ENCODE measurements around the gene TMEM53. TPM values are rescaled to one million over a fixed set of nuclear protein-coding genes. Genes with fewer than 3 reads are reported as not detected.
A peak's percentile ranks its signal among the peaks of the same experiment; 100 is the strongest.

The TMEM53 gene
- polyA plus RNA-seq, 2 donors, result 3.5 to 5.0 TPM

DNA sequence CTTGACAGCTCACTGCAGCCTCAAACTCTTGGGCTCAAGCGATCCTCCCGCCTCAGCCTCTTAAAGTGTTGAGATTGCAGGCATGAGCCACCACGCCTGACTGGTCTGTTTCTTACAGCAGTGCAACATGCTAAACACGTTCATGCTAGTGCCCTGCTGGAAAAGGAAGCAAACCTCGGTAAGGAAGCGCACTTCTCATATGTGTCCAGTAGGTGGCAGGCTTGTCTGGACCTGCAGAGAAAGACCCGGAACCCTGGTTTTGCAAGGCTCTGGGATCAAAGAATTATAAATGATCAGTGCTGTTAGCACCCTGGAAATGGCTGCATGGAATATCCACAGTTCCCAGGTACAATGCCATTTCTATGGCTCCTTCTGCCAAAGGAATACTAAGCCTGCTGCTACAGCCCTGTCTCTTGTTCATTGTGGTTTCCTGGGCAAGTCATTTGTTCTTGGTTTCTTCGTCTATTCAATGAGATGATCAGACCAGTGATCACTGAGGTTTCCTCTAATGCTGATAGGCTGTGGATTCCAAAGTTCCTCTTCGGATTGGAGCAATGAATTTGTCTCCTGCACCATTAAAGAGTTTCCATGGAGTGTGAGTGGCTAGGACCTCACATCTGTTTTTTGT lies 40.8 kb upstream of the TMEM53 start:
- Histone ChIP-seq H3K27ac (ENCODE audit: low read depth in 2 of 2, low read length in 1 of 2) (no peak overlapping the region), H3K36me3 (ENCODE audit: control insufficient read depth in 2 of 2, insufficient read depth in 2 of 2, low read length in 1 of 2) (no peaks in the 10 kb centered on the region), H3K27me3 (ENCODE audit: control insufficient read depth in 1 of 2, insufficient read depth in 2 of 2, low read length in 2 of 2) (no peaks in the 10 kb centered on the region), H3K4me3 (ENCODE audit: low read depth in 1 of 2, low read length in 2 of 2) (no peak overlapping the region), H3K9me3 (ENCODE audit: control insufficient read depth in 2 of 2, insufficient read depth in 1 of 2, low read depth in 1 of 2, low read length in 1 of 2) (no peaks in the 10 kb centered on the region), H3K4me1 (ENCODE audit: control insufficient read depth in 2 of 2, insufficient read depth in 2 of 2, low read length in 1 of 2) (peaks cover 0 to 3% of the 10 kb centered on the region in 2 donors)
- 10 to 13% methylated on average over 9 of the region's 9 CpGs for WGBS, 2 donors

DNA sequence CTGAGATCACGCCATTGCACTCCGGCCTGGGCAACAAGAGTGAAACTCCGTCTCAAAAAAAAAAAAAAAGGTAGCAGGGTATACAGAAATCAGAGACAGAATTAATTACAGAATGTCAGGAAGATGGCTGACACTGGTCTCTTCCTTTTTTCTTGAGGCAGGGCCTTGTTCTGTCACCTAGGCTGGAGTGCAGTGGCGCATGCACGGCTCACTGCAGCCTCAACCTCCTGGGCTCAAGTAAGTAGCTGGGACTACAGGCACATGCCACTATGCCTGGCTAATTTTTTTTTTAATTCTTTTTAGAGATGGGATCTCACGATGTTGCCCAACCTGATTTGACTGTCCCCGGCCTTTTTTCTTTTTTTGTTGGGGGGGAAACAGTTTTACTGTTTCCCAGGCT lies 40.3 kb upstream of the TMEM53 start:
- Histone ChIP-seq H3K27me3 (ENCODE audit: control insufficient read depth in 1 of 2, insufficient read depth in 2 of 2, low read length in 2 of 2) (no peaks in the 10 kb centered on the region), H3K4me1 (ENCODE audit: control insufficient read depth in 2 of 2, insufficient read depth in 2 of 2, low read length in 1 of 2) (peaks cover 0 to 3% of the 10 kb centered on the region in 2 donors), H3K27ac (ENCODE audit: low read depth in 2 of 2, low read length in 1 of 2) (no peak overlapping the region), H3K4me3 (ENCODE audit: low read depth in 1 of 2, low read length in 2 of 2) (no peak overlapping the region), H3K9me3 (ENCODE audit: control insufficient read depth in 2 of 2, insufficient read depth in 1 of 2, low read depth in 1 of 2, low read length in 1 of 2) (no peaks in the 10 kb centered on the region), H3K36me3 (ENCODE audit: control insufficient read depth in 2 of 2, insufficient read depth in 2 of 2, low read length in 1 of 2) (no peaks in the 10 kb centered on the region)
- WGBS, 2 donors, result 83 to 89% methylated on average over 7 of the region's 7 CpGs

DNA sequence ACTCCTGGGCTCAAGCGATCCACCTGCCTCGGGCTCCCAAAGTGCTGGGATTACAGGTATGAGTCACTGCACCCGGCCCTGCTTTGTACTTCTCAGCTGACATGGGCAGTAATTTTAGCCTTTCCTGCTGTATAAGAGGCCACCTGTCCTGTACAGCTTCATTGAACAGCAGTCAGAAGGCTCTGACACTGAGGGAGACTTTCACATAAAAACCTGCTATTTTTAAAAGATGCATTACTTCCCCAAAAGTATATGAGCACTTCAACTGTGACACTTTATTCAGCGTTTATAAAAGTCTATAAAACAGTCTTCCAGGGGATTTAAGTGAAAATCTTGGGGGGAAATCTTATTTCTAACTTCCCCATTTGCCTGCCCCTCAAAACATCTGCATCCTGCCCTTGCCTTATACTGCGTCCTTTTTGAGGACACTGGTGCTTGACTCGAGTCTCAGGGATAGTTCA lies 39.1 kb upstream of the TMEM53 start:
- no peak overlapping the region for H3K27ac ChIP-seq (ENCODE audit: low read depth in 2 of 2, low read length in 1 of 2)
- no peak overlapping the region for H3K4me3 ChIP-seq (ENCODE audit: low read depth in 1 of 2, low read length in 2 of 2)
- no peaks in the 10 kb centered on the region for H3K9me3 ChIP-seq (ENCODE audit: control insufficient read depth in 2 of 2, insufficient read depth in 1 of 2, low read depth in 1 of 2, low read length in 1 of 2)
- H3K36me3 ChIP-seq (ENCODE audit: control insufficient read depth in 2 of 2, insufficient read depth in 2 of 2, low read length in 1 of 2), result no peaks in the 10 kb centered on the region
- peaks cover 0 to 3% of the 10 kb centered on the region in 2 donors for H3K4me1 ChIP-seq (ENCODE audit: control insufficient read depth in 2 of 2, insufficient read depth in 2 of 2, low read length in 1 of 2)
- WGBS, 2 donors, result 45 to 53% methylated on average over 6 of the region's 6 CpGs
- H3K27me3 ChIP-seq (ENCODE audit: control insufficient read depth in 1 of 2, insufficient read depth in 2 of 2, low read length in 2 of 2), result no peaks in the 10 kb centered on the region

DNA sequence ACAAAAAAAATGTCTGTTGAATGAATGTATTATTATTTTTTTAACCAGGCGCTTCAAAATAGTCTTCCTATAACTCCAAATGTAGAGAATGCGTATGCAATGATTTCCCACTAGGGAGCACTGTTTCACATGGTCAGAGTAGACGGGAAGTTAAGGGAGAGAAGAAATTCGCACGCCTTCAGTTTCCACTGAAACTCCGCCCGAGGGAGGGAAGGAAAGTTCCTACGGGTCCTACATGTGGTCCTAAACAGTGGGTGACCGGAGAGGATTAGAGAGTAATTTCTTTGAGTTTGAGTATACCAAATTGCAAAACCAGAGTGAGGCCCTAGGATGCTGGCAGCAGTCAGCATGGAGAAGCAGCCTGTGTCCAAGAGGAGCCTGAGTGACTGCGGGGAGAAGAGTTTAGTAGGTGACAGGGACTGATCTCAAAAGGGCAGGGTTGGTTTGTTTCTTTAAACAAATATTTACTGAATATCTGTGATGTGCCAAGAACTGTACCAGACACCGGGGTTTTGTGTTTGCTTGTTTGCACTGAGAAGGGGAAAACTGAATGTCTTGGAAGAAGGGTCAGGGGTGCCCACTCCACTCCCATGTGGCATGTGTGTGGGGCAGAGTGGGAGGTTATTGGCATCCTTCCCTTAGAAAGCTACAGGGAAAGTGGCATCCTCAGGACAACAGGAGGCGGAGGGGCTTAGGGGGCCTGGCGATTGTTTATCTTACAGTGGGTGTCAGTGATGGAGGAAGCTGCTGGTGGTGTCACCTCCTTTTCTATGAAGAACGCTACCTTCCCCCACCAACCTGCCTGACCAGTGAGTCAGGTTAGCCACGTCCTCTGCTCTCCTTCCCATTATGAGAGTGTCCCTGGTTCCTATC lies 33.9 kb upstream of the TMEM53 start:
- Histone ChIP-seq H3K4me3 (ENCODE audit: low read depth in 1 of 2, low read length in 2 of 2) (no peak overlapping the region), H3K9me3 (ENCODE audit: control insufficient read depth in 2 of 2, insufficient read depth in 1 of 2, low read depth in 1 of 2, low read length in 1 of 2) (no peaks in the 10 kb centered on the region), H3K27ac (ENCODE audit: low read depth in 2 of 2, low read length in 1 of 2) (peak overlapping the region in 1 of 2 donors; percentile 9), H3K4me1 (ENCODE audit: control insufficient read depth in 2 of 2, insufficient read depth in 2 of 2, low read length in 1 of 2) (peaks cover 0 to under 1% of the 10 kb centered on the region in 2 donors), H3K27me3 (ENCODE audit: control insufficient read depth in 1 of 2, insufficient read depth in 2 of 2, low read length in 2 of 2) (no peaks in the 10 kb centered on the region), H3K36me3 (ENCODE audit: control insufficient read depth in 2 of 2, insufficient read depth in 2 of 2, low read length in 1 of 2) (no peaks in the 10 kb centered on the region)
- 30 to 33% methylated on average over 15 of the region's 15 CpGs for WGBS, 2 donors

DNA sequence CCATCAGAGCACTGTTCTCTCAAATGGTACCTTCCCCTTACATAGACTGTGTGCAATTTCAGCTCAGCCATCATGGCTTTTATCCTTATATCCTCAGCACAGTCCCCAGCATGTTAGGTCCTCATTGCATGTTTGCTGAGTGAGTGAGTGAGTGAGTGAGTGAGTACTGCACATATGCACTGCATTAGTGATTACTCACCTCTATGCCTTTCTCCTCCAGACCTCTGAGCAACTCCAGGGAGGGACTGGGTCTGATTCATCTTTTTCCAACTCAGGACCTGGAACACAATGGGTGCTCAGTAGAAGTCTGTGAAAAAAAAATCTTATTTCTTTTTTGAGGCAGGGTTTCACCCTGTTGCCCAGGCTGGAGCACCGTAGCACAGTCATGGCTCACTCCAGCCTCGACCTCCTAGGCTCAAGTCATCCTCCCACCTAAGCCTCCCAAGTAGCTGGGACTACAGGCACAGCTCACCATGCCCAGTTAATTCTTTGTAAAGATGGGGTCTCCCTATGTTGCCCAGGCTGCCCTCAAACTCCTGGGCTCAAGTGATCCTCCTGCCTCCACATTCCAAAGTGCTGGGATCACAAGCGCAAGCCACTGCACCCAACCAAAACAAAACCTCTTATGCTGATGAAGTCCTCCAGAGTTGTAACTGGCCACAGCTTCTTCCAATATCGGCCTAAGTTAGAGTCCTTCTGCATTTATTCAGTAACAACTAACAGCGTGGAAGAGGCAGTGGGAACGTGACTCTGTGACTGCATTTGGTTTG lies 33.0 kb upstream of the TMEM53 start:
- peaks cover 0 to 2% of the 10 kb centered on the region in 2 donors for H3K4me1 ChIP-seq (ENCODE audit: control insufficient read depth in 2 of 2, insufficient read depth in 2 of 2, low read length in 1 of 2)
- 68 to 86% methylated on average over 6 of the region's 6 CpGs for WGBS, 2 donors
- no peaks in the 10 kb centered on the region for H3K27me3 ChIP-seq (ENCODE audit: control insufficient read depth in 1 of 2, insufficient read depth in 2 of 2, low read length in 2 of 2)
- H3K4me3 ChIP-seq (ENCODE audit: low read depth in 1 of 2, low read length in 2 of 2), result no peak overlapping the region
- no peak overlapping the region for H3K27ac ChIP-seq (ENCODE audit: low read depth in 2 of 2, low read length in 1 of 2)
- H3K9me3 ChIP-seq (ENCODE audit: control insufficient read depth in 2 of 2, insufficient read depth in 1 of 2, low read depth in 1 of 2, low read length in 1 of 2), result no peaks in the 10 kb centered on the region
- no peaks in the 10 kb centered on the region for H3K36me3 ChIP-seq (ENCODE audit: control insufficient read depth in 2 of 2, insufficient read depth in 2 of 2, low read length in 1 of 2)

GRCh38 chr1:44705938-44706337 lies 31.7 kb upstream of the TMEM53 start:
- Histone ChIP-seq H3K4me3 (ENCODE audit: low read depth in 1 of 2, low read length in 2 of 2) (no peak overlapping the region), H3K27ac (ENCODE audit: low read depth in 2 of 2, low read length in 1 of 2) (no peak overlapping the region), H3K27me3 (ENCODE audit: control insufficient read depth in 1 of 2, insufficient read depth in 2 of 2, low read length in 2 of 2) (no peaks in the 10 kb centered on the region), H3K36me3 (ENCODE audit: control insufficient read depth in 2 of 2, insufficient read depth in 2 of 2, low read length in 1 of 2) (no peaks in the 10 kb centered on the region), H3K9me3 (ENCODE audit: control insufficient read depth in 2 of 2, insufficient read depth in 1 of 2, low read depth in 1 of 2, low read length in 1 of 2) (no peaks in the 10 kb centered on the region), H3K4me1 (ENCODE audit: control insufficient read depth in 2 of 2, insufficient read depth in 2 of 2, low read length in 1 of 2) (peaks cover 0 to 2% of the 10 kb centered on the region in 2 donors)
- WGBS, 2 donors, result 88% methylated on average over 2 of the region's 2 CpGs

DNA sequence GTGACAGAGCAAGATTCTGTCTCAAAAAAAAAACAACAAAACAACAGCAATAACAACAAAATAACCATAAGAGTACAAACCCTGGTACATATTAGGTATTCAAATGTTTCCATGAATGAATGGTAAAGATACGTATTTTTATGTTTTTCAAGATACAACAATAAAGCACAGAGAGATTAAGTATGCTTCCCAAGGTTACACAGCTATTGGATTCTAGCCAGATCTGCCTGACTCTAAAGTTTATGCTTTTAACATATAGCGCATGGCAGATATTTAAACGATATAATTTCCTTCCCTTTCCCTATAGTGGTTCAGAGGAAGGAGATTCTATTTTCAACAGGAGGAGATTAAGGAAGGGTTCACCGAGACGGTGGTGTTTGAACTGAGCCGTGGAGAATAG lies 31.2 kb upstream of the TMEM53 start:
- Histone ChIP-seq H3K27me3 (ENCODE audit: control insufficient read depth in 1 of 2, insufficient read depth in 2 of 2, low read length in 2 of 2) (no peaks in the 10 kb centered on the region), H3K4me1 (ENCODE audit: control insufficient read depth in 2 of 2, insufficient read depth in 2 of 2, low read length in 1 of 2) (peaks cover 0 to 2% of the 10 kb centered on the region in 2 donors), H3K4me3 (ENCODE audit: low read depth in 1 of 2, low read length in 2 of 2) (no peak overlapping the region), H3K36me3 (ENCODE audit: control insufficient read depth in 2 of 2, insufficient read depth in 2 of 2, low read length in 1 of 2) (no peaks in the 10 kb centered on the region), H3K27ac (ENCODE audit: low read depth in 2 of 2, low read length in 1 of 2) (no peak overlapping the region), H3K9me3 (ENCODE audit: control insufficient read depth in 2 of 2, insufficient read depth in 1 of 2, low read depth in 1 of 2, low read length in 1 of 2) (no peaks in the 10 kb centered on the region)
- 81 to 82% methylated on average over 6 of the region's 6 CpGs for WGBS, 2 donors

DNA sequence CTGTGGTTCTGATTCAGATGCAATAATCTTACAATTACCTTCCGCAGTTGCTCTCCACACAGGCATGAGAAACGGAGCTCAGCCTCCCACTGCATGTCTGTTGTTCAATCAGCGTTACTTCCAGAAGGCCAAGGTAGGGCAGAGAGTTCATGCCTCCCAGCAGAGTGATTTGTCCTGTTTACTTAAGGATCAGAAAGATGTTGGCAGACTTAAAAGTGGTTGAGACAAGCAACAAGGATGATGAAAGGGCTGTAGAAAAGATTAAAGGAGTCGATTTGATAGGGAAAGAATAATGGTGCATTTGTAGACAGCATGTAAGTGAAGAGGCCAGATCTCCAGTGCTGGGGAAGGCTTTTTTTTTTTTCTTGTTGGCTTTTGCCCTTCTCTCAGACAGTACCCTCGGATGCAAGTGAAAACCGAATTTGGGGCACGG lies 26.9 kb upstream of the TMEM53 start:
- Histone ChIP-seq H3K36me3 (ENCODE audit: control insufficient read depth in 2 of 2, insufficient read depth in 2 of 2, low read length in 1 of 2) (no peaks in the 10 kb centered on the region), H3K4me1 (ENCODE audit: control insufficient read depth in 2 of 2, insufficient read depth in 2 of 2, low read length in 1 of 2) (peaks cover 0 to 2% of the 10 kb centered on the region in 2 donors), H3K4me3 (ENCODE audit: low read depth in 1 of 2, low read length in 2 of 2) (no peak overlapping the region), H3K9me3 (ENCODE audit: control insufficient read depth in 2 of 2, insufficient read depth in 1 of 2, low read depth in 1 of 2, low read length in 1 of 2) (no peaks in the 10 kb centered on the region), H3K27ac (ENCODE audit: low read depth in 2 of 2, low read length in 1 of 2) (no peak overlapping the region), H3K27me3 (ENCODE audit: control insufficient read depth in 1 of 2, insufficient read depth in 2 of 2, low read length in 2 of 2) (no peaks in the 10 kb centered on the region)
- 43% methylated on average over 7 of the region's 7 CpGs for WGBS, 2 donors

DNA sequence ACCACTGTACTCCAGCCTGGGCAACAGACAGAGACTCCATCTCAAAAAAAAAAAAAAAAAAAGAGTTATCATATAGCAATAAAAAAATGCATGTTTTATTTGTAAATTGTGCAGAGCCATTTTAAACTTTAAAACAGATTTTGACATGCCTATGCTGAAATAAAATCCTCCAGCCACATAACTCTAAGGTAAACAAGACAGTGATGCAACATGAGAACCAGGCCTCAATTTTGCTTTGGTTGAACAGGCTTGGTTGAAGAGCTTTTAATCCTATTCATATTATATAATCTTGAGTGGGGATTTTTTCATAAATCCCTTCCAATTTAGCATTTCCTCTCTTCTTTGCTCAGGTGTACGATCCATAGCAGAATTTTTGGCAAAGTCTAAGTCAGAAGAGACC lies 26.3 kb upstream of the TMEM53 start:
- no peak overlapping the region for H3K27ac ChIP-seq (ENCODE audit: low read depth in 2 of 2, low read length in 1 of 2)
- no peak overlapping the region for H3K4me3 ChIP-seq (ENCODE audit: low read depth in 1 of 2, low read length in 2 of 2)
- peaks cover 0 to 2% of the 10 kb centered on the region in 2 donors for H3K4me1 ChIP-seq (ENCODE audit: control insufficient read depth in 2 of 2, insufficient read depth in 2 of 2, low read length in 1 of 2)
- H3K36me3 ChIP-seq (ENCODE audit: control insufficient read depth in 2 of 2, insufficient read depth in 2 of 2, low read length in 1 of 2), result no peaks in the 10 kb centered on the region
- H3K9me3 ChIP-seq (ENCODE audit: control insufficient read depth in 2 of 2, insufficient read depth in 1 of 2, low read depth in 1 of 2, low read length in 1 of 2), result no peaks in the 10 kb centered on the region
- WGBS, 2 donors, result 53 to 61% methylated on average over 1 of the region's 1 CpG
- H3K27me3 ChIP-seq (ENCODE audit: control insufficient read depth in 1 of 2, insufficient read depth in 2 of 2, low read length in 2 of 2), result no peaks in the 10 kb centered on the region
